ENCODE results near the gene PKP1.

GRCh38 chr1:201250326-201251011 is 32.8 kb upstream of the PKP1 start:
- TF ChIP-seq TOX (CRISPR knock-in tag; IDR thresholded peaks at IDR 0.05; ENCODE audit: borderline replicate concordance): no peak
- no peak for TF ChIP-seq PATZ1 (CRISPR knock-in tag; IDR thresholded peaks at IDR 0.05; ENCODE audit: borderline replicate concordance)
- TF ChIP-seq ZNF8 (CRISPR knock-in tag; IDR thresholded peaks at IDR 0.05): no peak
- TF ChIP-seq OSR1 (CRISPR knock-in tag; IDR thresholded peaks at IDR 0.05): no peak
- TF ChIP-seq ZFP30 (CRISPR knock-in tag; IDR thresholded peaks at IDR 0.05): no peak
- no peak for TF ChIP-seq CSRNP3 (CRISPR knock-in tag; IDR thresholded peaks at IDR 0.05)
- no peak for TF ChIP-seq ZNF70 (CRISPR knock-in tag; IDR thresholded peaks at IDR 0.05)
- no peak for TF ChIP-seq ESRRG (CRISPR knock-in tag; IDR thresholded peaks at IDR 0.05)
- no peak for TF ChIP-seq ARNTL (CRISPR knock-in tag; IDR thresholded peaks at IDR 0.05; ENCODE audit: borderline replicate concordance, low read depth)
- TF ChIP-seq CREB5 (CRISPR knock-in tag; IDR thresholded peaks at IDR 0.05; ENCODE audit: low read depth): no peak
- TF ChIP-seq ZNF565 (CRISPR knock-in tag; conservative IDR thresholded peaks at IDR 0.05; ENCODE audit: low read depth): no peak
- no peak for TF ChIP-seq RARB (CRISPR knock-in tag; IDR thresholded peaks at IDR 0.05)
- TF ChIP-seq CSDC2 (CRISPR knock-in tag; IDR thresholded peaks at IDR 0.05): no peak
- TF ChIP-seq SNAI2 (CRISPR knock-in tag; IDR thresholded peaks at IDR 0.05): no peak

All from SK-N-SH treated with all-trans-retinoic acid at 6 μM for 48 hours (cell line).